ENCODE results near the gene ANO3. TPM values are rescaled to one million over a fixed set of nuclear protein-coding genes. Genes with fewer than 3 reads are reported as not detected.

Gene ANO3
- total and polyA plus RNA-seq, 2 donors (not counting 3 experiments of a cell fraction or from before 2014, with no cell fraction given), result not detected

DNA sequence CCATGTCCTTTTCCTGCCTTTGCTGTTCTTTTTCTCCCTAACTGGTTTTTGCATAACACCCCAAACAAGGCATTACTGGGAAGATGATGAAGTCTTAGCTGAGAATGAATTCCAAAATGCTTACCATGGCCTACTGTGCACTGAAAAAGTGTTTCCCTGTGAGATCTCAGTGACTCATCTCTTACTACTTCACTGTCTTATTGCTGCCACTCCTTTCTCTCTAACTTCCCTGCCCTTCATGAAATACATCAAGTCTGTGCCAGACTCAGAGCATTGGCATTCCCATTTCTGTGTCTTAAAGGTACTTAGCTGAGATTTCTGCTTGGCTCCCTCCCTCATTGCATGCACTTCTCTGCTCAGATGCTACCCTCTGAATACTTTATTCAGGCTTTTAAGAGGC lies 289.2 kb downstream of the ANO3 start:
- H3K4me3 ChIP-seq (replicated peaks in 1 of 3; ENCODE audit: insufficient read depth in 1 of 3, low read depth in 1 of 3, low read length in 3 of 3), result no peak overlapping the region
- BruUV-seq (replicated peaks), result no TSS peak
- no peak overlapping the region for H3K4me2 ChIP-seq (ENCODE audit: insufficient read depth, low read length)
- H3K27ac ChIP-seq (ENCODE audit: insufficient read depth, low read depth, low read length), result no peak overlapping the region
- no peaks in the 10 kb centered on the region for H3K79me2 ChIP-seq (ENCODE audit: control insufficient read depth, insufficient read depth, low read length)
- no peak for DNase-seq (ENCODE audit: low read depth, low spot score)
- H4K20me1 ChIP-seq (replicated peaks; ENCODE audit: control insufficient read depth, extremely low read depth, insufficient read depth, low read length), result no peaks in the 10 kb centered on the region
- dilution Hi-C loops (cut with MboI; ENCODE audit: extremely low pct_ligation_motif_present, low sequenced_read_pairs) (no loop called here), intact Hi-C loops (cut with micrococcal nuclease) (no loop called here)
- ChIA-PET POLR2A (no interaction called here), CTCF (no interaction called here)
- no peaks in the 10 kb centered on the region for H3K36me3 ChIP-seq (ENCODE audit: control insufficient read depth in 2 of 2, extremely low read depth in 1 of 2, insufficient read depth in 2 of 2, low read length in 2 of 2)
- no peaks in the 10 kb centered on the region for H3K9me1 ChIP-seq (replicated peaks; ENCODE audit: control insufficient read depth, extremely low read depth, insufficient read depth, low read length)
- TF ChIP-seq MYC (IDR thresholded peaks at IDR 0.05; ENCODE audit: low read depth, low read length), result no peak
- TF ChIP-seq POLR2A (IDR thresholded peaks at IDR 0.05; ENCODE audit: low read depth, low read length), result no peak
- no peak for TF ChIP-seq FOS (IDR thresholded peaks at IDR 0.05; ENCODE audit: borderline replicate concordance, insufficient read depth, low read length)
- no peak for TF ChIP-seq POLR2AphosphoS5 (IDR thresholded peaks at IDR 0.05; ENCODE audit: insufficient read depth, low read depth, low read length)
- no peak for TF ChIP-seq JUN (IDR thresholded peaks at IDR 0.05; ENCODE audit: borderline replicate concordance, insufficient read depth, insufficient read length, low read depth)
- TF ChIP-seq GATA2 (IDR thresholded peaks at IDR 0.05; ENCODE audit: insufficient read depth, insufficient read length, low read depth, low read length), result no peak
- TF ChIP-seq, protein P1, sequence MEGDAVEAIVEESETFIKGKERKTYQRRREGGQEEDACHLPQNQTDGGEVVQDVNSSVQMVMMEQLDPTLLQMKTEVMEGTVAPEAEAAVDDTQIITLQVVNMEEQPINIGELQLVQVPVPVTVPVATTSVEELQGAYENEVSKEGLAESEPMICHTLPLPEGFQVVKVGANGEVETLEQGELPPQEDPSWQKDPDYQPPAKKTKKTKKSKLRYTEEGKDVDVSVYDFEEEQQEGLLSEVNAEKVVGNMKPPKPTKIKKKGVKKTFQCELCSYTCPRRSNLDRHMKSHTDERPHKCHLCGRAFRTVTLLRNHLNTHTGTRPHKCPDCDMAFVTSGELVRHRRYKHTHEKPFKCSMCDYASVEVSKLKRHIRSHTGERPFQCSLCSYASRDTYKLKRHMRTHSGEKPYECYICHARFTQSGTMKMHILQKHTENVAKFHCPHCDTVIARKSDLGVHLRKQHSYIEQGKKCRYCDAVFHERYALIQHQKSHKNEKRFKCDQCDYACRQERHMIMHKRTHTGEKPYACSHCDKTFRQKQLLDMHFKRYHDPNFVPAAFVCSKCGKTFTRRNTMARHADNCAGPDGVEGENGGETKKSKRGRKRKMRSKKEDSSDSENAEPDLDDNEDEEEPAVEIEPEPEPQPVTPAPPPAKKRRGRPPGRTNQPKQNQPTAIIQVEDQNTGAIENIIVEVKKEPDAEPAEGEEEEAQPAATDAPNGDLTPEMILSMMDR (IDR thresholded peaks at IDR 0.05; ENCODE audit: extremely low read depth in 1 of 2, insufficient read depth in 1 of 2, low read depth in 1 of 2, low read length in 2 of 2), result no peak
- TF ChIP-seq, protein P2, sequence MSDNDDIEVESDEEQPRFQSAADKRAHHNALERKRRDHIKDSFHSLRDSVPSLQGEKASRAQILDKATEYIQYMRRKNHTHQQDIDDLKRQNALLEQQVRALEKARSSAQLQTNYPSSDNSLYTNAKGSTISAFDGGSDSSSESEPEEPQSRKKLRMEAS (IDR thresholded peaks at IDR 0.05; ENCODE audit: insufficient read depth, insufficient read length), result no peak
- no peak for TF ChIP-seq EZH2 (IDR thresholded peaks at IDR 0.05; ENCODE audit: borderline replicate concordance, low read depth, low read length, severe bottlenecking)
- no peak for FAIRE-seq
- no peak overlapping the region for H3K9ac ChIP-seq (replicated peaks; ENCODE audit: extremely low read depth, insufficient read depth, low read length)
- H3K27me3 ChIP-seq (ENCODE audit: control insufficient read depth in 2 of 2, insufficient read depth in 2 of 2, low read length in 2 of 2), result no peaks in the 10 kb centered on the region
- no peak overlapping the region for H2AFZ ChIP-seq (ENCODE audit: low read depth, low read length)
- H3K4me1 ChIP-seq (ENCODE audit: control insufficient read depth, extremely low read depth, insufficient read depth, low read length), result no peaks in the 10 kb centered on the region
- no peaks in the 10 kb centered on the region for H3K9me3 ChIP-seq (replicated peaks; ENCODE audit: control insufficient read depth, insufficient read depth, low read length)

Data from endothelial cell of umbilical vein (primary cell).